ENCODE data around the gene LDB2.

The LDB2 gene

DNA sequence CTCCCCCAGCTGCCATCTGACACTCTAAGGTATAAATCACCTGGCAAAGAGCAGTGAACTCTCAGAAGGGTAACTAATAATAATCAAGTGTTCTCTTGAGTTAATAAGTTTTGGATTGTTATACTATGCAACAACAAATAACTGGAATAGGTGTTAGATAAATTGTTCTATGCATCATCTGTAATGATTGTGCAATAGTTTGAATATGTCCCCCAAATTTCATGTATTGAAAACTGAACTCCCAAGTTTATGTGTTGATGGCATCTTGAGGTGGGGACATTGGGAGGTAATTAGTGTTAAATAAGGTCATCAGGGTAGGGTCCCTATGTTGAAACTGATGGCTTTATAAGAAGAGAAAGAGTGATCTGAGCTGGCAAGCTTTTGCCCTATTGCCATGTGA lies 399.5 kb downstream of the LDB2 start:
- no peak for DNase-seq (ENCODE audit: low spot score)
- in situ Hi-C loops (cut with MboI; ENCODE audit: low pct_unique_long_range_greater_than_20kb, low sequenced_read_pairs, unreplicated experiment), result no loop called here
- TF ChIP-seq, protein P1, sequence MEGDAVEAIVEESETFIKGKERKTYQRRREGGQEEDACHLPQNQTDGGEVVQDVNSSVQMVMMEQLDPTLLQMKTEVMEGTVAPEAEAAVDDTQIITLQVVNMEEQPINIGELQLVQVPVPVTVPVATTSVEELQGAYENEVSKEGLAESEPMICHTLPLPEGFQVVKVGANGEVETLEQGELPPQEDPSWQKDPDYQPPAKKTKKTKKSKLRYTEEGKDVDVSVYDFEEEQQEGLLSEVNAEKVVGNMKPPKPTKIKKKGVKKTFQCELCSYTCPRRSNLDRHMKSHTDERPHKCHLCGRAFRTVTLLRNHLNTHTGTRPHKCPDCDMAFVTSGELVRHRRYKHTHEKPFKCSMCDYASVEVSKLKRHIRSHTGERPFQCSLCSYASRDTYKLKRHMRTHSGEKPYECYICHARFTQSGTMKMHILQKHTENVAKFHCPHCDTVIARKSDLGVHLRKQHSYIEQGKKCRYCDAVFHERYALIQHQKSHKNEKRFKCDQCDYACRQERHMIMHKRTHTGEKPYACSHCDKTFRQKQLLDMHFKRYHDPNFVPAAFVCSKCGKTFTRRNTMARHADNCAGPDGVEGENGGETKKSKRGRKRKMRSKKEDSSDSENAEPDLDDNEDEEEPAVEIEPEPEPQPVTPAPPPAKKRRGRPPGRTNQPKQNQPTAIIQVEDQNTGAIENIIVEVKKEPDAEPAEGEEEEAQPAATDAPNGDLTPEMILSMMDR (IDR thresholded peaks at IDR 0.05; ENCODE audit: extremely low read depth, insufficient read depth, missing control alignments), result no peak

DNA sequence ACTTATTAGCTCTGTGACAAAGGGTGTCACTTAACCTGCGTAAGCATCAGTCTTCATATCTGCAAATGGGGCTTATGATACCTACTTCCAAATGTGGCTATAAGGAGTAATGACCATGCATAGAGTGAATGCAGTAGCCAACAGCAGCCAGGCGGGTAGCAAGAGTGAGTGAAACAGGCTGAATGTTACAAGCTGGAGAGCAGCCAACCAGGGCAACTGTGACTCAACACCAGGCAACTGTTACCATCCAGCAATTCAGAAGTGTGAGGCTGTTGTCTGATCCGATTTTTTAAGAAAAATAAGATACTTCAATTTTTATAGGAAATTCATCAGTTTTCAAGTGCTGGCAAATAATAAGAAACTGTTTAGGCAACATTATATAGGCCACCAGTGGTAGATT lies 401.9 kb downstream of the LDB2 start:
- no peak for DNase-seq (ENCODE audit: low spot score)
- in situ Hi-C loops (cut with MboI; ENCODE audit: low pct_unique_long_range_greater_than_20kb, low sequenced_read_pairs, unreplicated experiment), result no loop called here
- TF ChIP-seq, protein P1 (IDR thresholded peaks at IDR 0.05; ENCODE audit: extremely low read depth, insufficient read depth, missing control alignments), result no peak

DNA sequence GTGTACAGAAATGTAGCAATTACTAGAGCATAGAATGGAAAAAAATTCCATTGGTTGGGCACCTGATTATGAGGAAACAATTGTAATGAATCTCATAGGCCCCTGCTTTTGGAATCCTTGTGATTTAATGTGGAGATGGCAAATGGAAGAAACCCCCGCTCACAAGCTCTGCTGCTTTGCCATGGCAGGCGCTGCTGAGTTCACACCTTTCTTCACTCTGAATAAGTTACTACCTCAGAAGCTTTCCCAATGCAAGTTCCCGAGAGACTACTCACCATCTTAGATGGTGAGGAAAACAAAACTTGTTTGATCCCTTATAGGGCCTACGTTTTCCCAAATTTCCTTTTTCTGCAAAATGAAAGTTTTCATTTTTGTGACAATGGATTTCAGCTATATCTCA lies 405.6 kb downstream of the LDB2 start:
- TF ChIP-seq, protein P1 (IDR thresholded peaks at IDR 0.05; ENCODE audit: extremely low read depth, insufficient read depth, missing control alignments), result no peak
- no peak for DNase-seq (ENCODE audit: low spot score)
- in situ Hi-C loops (cut with MboI; ENCODE audit: low pct_unique_long_range_greater_than_20kb, low sequenced_read_pairs, unreplicated experiment), result no loop called here

DNA sequence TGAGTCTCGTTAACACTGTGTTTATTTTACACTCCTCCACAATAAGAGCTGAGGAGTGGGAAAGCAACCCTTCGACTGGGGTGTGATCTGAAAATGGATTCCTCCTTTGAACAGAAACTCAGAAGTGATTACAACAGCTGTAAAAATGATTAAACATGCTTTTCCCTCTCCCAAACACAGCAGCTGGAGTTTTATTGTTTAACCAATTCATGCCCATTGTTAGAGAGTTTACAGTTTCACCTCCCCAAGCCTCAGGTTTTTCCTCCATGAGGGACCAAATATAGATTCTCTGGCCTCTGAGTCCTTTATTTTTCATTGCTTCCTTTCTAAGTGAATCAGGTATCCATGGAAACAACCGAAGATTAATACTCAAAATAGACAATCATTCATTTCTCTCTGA lies 409.2 kb downstream of the LDB2 start:
- no peak for DNase-seq (ENCODE audit: low spot score)
- in situ Hi-C loops (cut with MboI; ENCODE audit: low pct_unique_long_range_greater_than_20kb, low sequenced_read_pairs, unreplicated experiment), result no loop called here
- TF ChIP-seq, protein P1 (IDR thresholded peaks at IDR 0.05; ENCODE audit: extremely low read depth, insufficient read depth, missing control alignments), result no peak

DNA sequence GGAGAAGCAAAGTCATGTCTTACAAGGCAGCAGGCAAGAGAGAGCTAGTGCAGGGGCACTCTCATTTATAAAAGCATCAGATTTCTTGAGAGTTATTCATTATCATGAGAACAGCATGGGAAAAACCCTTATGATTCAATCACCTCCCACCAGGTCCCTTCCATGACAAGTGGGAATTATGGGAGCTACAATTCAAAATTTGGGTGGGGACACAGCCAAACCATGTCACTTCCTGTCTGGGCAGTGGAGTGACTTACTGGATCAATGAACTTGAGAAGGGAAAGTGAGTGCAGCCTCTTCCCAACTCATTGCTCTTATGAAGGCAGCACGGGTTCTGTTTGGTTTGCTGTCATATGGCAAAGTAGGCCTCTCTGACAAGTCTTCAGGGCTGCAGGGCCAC lies 410.4 kb downstream of the LDB2 start:
- in situ Hi-C loops (cut with MboI; ENCODE audit: low pct_unique_long_range_greater_than_20kb, low sequenced_read_pairs, unreplicated experiment), result no loop called here
- no peak for DNase-seq (ENCODE audit: low spot score)
- TF ChIP-seq, protein P1 (IDR thresholded peaks at IDR 0.05; ENCODE audit: extremely low read depth, insufficient read depth, missing control alignments), result no peak

DNA sequence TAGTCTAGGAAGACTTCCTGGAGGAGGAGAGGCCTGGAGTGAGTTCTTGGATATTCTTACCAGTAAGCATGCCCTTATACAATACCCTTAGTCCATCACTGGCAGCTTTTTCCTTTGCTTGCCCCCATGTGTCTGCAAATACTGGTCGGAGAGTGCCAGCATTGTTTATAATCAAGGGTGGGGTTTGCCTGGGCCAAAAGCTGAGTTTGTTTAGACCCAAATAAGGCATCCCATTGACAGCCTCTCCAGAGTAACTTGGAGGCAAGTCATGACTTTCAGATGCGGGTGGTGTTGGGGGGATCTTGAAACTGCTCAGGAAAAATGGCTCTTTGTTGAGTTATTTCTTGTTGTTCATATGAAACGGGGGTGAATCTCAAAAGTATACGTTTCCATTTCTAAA lies 413.7 kb downstream of the LDB2 start:
- TF ChIP-seq, protein P1 (IDR thresholded peaks at IDR 0.05; ENCODE audit: extremely low read depth, insufficient read depth, missing control alignments), result no peak
- in situ Hi-C loops (cut with MboI; ENCODE audit: low pct_unique_long_range_greater_than_20kb, low sequenced_read_pairs, unreplicated experiment), result no loop called here
- no peak for DNase-seq (ENCODE audit: low spot score)

DNA sequence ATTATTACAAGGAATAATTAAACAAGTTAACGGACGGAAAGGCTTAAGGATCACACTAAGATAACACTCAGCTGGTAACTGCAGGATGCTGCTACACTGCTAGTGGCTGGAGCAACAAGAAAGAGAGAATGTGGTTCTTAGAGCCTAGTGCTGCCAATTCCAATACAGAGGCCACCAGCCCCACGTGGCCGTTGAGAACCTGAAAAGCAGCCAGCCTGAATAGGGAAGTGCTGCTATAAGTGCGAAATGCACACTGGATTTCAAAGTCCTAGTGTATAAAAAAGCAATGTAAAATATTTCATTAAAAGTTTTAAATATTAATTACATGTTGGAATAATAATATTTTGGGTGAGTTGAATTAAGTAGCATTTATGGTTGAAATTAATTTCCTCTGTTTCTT lies 414.9 kb downstream of the LDB2 start:
- in situ Hi-C loops (cut with MboI; ENCODE audit: low pct_unique_long_range_greater_than_20kb, low sequenced_read_pairs, unreplicated experiment), result no loop called here
- TF ChIP-seq, protein P1 (IDR thresholded peaks at IDR 0.05; ENCODE audit: extremely low read depth, insufficient read depth, missing control alignments), result no peak
- no peak for DNase-seq (ENCODE audit: low spot score)

Measured in GM13977 (cell line).